SHP77 treated with DMSO at 0.1 percent for 48 hours (cell line): ENCODE results near the gene ENOX1.

Source experiments
- DNase-seq: peaks from one replicate; lab custom pipeline; 2025; lab: John Stamatoyannopoulos, UW

The ENOX1 gene

GRCh38 chr13:43286751-43287150 is 500.0 kb downstream of the ENOX1 start:
- no peak for DNase-seq

GRCh38 chr13:43285933-43286597 is 500.7 kb downstream of the ENOX1 start:
- no peak for DNase-seq

DNA sequence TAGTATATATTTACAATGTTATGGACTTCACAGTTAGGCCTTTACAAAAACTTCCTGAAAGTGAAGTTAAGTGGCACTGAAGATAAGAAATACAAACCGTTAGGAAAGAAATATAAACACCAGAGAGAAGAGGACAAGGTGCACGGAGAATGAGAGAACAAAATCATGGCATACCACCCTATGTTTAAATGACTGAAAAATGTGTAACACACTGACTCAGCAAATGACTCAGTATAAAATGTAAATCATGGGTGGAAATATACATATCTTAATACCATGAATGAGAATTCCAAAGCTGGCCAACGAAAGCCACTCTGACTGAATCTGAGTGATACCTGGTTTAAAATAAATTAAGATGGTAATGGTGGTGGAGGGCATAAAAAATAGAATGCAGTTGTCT is 502.6 kb downstream of the ENOX1 start:
- DNase-seq: no peak

DNA sequence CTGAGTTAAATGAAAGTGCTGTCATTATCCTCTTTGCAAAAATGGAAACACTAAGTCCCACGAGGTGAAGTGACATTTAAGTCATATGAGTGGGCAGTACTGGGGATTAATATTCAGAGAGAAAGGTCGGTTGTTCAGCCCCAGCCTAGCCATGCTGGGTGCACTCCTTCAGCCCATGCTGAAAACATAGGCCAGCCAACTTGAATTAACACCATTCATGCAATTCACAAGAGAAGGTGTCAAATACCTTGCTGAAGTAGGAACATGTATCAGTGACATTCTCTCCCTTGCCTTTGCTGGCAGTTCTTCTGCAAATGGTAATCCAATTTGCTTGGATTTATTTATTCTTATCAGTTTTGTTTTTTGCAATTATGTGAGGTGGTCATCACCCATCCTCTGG is 507.1 kb downstream of the ENOX1 start:
- DNase-seq: no peak

DNA sequence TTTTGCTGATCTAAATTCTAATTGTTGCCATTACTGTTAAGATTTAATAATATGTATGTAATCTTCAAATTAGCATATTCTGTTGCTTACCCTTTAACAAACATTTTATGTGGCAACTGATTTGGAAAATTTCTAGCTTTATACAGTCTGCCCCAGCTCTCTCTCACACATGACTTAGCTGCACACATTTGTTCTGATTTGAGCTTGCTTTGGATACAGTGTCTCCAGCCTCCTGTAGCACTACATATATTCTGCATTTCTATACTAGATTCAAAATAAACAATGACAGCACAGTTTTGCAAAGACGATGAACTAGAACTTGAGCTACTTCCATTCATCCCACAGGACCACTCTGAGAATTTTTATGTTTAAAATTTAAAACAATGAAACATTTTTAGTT is 508.6 kb downstream of the ENOX1 start:
- no peak for DNase-seq

- DNase-seq: no peak
These were observed 509.6 kb downstream of the ENOX1 start for GRCh38 chr13:43277142-43277541.

DNA sequence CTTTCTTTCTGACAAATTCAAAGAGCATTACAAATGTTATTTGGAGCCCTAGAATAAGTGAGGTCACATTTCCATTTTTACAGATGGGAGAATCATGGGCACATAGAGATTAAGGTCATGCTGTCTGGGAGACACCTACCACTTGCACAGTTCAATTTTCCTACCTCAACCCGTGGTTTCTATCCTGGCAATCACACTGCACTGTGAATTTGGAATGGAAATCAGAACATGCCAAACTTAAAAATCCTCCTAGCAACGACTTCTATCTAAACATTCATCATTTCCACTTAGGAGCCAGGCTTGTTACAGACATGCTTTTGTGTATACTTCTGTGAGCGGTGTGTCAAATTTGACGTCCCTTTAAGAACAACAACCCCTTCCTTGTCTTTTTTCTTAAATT is 511.9 kb downstream of the ENOX1 start:
- no peak for DNase-seq

- no peak for DNase-seq
These were observed 513.4 kb downstream of the ENOX1 start for GRCh38 chr13:43273362-43273761.

DNA sequence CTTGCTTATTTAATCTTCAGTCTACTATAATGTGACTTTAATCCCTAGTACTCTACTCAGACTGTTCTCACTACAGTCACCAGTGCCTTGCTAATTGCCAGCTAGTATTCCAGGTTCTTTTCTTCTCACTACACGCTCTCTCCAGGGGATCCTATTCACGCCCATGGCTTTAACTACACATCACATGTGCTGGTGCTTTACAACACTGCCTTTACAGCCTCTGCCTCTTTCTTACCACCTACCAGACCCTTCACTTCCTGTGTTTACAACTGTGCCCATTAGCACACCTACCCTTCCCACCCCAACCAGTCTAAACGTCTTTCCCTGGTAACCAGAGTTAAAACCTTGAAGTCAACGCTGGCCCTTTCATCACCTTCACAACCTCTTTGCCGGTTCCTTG is 513.9 kb downstream of the ENOX1 start:
- DNase-seq: no peak

DNA sequence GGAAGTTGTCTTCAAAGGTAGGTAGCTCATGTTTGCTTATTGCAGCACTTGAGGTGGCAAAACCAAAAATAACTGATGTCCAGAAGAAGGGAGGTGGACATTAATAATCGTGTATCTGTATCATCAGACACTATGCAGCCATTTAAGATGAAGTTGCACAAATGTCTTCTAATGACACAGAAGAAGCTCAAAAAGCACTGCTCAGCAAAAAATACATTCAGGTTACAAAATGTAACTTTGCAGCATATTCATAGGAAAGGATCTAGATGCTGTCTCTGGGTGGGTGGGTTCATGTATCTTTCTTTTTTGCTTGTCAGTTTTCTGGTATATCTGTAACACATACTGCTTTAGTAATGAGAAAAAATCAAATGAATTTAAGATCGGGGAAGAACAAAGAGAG is 515.6 kb downstream of the ENOX1 start:
- no peak for DNase-seq

GRCh38 chr13:43270130-43270830 is 516.5 kb downstream of the ENOX1 start:
- DNase-seq: no peak

DNA sequence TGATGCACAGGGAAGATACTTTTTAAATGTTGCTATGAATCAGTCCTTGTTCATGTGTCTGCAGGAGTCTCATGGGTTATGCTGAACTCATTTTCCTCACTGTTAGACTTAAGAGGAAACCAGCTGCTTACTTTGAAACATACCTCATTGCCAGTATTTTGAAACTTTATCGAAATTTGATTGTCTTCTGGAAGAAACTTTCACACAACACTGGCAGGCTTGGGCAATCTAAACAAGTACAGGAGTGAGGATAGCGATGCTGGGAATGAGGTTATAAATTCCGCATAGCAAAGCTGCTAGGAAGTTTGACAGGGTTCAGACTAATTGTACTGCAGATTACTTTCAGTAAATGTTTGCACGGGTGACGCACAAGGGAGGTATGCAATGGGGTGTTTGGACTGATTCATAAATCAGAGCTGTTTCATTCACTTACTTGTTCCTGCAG is 517.7 kb downstream of the ENOX1 start:
- DNase-seq: no peak

DNA sequence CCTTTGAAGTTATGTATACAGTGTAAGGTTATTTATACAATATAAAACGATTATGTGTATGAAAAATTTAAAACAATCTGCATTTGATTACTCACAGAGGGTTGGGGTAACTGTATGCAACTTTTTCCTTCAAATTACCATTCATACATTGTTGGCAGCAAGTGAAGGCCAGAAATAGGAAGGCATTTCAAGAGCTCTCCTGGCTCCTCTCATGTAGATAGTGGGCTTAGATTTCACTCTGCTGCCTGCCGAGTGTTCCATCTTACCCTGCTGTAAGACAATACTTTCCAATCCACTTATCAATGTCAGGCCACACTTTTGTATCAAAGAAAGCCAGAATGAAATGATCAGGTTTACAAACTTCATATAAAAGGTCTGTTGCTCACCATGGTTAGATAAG is 518.1 kb downstream of the ENOX1 start:
- no peak for DNase-seq

DNA sequence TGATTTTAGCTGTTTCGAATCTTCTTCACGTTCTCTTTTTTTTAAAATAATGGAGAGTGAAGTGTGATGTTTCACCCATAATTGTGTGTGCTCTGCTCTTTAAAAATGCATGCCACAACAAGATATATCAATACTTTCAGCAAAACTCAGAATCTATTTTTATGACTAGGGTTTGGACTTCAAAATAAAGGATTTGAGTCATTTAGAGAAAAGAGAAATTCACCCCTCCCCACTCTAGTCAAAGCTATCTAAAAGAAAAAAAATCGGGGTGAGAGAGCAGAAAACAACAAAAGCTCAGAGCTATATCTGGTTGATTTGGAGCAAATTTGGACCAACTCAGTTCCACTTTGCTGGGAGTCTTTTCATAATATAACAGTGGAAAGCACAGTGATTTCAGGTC is 518.9 kb downstream of the ENOX1 start:
- DNase-seq: no peak

DNA sequence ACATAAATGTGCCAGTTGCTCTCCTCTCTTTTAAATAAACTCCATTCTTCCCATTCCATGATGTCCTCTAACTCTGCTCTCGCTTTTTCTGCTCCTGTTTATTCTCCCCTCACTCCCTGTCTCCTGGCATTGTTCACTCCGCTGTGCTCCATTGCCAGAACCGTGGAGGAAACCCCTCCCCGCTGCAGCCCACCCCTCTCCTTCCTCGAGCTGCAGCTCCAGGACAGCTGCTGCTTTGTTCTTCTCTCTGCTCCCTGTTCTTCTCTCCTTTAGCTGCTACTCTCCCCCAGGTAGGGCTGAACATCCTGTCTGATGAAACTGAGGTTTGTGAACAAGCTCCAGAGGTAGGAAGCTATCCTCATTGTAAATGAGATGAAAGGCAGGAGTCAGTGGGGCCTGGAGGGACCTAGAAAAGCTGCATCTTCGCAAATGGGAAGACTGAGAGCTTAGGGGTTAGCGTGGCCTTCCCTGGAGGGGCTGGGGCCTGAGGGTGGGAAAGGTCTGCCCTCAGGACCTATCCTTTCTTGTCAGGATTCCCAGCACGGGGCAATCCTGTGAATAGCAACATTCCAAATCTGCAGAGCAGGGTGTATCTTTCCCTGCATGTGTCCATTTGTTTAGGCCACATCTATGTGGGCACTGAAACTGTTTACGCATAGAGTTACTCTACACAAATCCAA is 519.7 kb downstream of the ENOX1 start:
- no peak for DNase-seq

DNA sequence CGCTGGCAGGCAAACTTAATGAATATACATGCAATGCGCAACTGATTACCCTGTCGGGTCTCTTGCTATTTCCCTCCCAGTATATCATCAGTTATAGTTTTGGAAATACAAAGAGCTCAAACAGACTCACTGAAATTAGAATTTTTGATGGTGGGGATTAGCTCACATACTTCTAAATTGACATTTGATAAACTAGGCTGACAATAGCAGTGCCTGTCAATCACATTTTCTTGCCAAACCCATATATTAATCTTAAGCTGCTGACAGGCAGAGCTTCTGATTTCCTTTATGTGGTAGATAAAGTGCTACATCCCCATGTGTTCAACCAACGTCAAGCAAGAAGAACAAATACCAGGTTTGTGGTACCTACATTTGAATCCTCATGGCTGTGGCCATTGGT is 521.7 kb downstream of the ENOX1 start:
- no peak for DNase-seq

GRCh38 chr13:43264458-43264857 is 522.3 kb downstream of the ENOX1 start:
- DNase-seq: no peak

- DNase-seq: no peak
These were observed 523.7 kb downstream of the ENOX1 start for GRCh38 chr13:43263047-43263446.

DNA sequence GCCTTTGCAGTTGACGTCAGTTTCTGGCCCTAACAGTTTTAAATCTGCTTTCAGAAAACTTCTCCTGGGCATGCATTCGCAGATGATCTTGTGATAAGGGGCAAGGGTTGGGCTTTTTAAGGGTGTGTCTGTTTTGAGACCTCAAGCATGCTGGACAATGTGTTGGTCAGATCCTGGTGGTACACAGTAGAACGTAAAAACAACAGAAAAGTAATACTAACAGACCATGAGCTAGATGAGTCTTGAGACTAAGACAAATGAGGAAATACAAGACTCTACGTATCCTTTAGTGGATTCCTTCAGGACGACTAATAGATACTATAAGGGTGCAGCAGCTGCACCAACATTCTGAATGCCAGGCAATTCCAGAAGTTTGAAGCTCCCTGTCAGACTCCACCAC is 525.8 kb downstream of the ENOX1 start:
- no peak for DNase-seq

DNA sequence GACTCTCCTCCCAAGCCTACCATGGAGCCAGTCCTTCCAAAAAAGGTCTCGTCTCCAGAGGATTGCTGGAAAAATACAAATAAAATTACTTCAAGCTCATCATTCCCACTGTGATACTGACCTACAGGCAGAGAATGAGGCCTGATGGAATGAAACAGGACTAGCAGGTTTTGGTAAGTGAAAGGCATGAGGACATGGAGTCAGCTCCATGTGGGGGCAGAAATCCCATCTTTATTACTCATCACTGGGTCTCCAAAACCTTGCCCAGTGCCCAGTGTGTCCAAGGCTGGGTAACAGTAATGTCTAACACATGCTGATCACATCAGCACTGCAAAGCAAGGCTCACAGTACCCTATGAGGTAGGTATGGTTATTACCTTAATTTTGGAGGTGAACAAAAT is 528.0 kb downstream of the ENOX1 start:
- DNase-seq: no peak

DNA sequence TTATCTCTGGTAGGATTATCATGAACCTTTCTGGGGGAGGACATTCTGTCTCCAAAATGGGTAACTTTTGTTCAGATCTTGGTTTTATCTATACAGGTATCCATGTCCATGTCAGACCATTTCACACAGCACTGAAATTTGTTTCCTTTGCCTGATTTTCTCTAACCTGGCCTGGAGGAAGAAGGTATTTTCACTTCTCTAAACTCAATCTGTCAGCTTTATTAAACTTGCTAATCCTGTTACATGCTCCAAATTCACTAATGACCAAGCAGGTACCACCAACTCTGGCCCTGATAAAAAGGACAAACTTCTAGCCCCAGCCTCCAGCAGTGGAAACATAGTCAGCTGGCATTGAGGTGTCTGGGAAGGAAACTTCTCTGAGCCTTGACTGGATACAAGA is 529.0 kb downstream of the ENOX1 start:
- DNase-seq: no peak

DNA sequence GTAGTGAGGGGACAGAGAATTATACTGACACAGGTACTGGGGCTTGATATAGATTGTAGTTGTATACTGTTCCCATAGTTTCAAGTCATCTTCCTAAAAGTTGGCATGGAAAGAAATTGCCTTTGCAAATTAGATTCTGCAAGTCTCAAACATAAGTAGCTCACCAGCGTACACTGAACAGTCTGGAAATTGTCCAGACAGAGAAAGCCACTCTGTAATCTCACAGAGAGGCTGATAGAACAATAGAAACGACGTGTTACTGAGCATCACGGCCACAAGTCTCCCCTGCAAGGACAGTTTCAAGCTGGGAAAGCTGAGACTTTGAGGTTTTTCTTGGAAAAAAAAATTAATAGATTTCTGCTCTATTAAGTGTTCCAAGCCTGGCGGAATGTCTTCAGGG is 534.8 kb downstream of the ENOX1 start:
- DNase-seq: no peak

GRCh38 chr13:43246382-43246781 is 540.4 kb downstream of the ENOX1 start:
- no peak for DNase-seq
